Heart right ventricle (tissue), 16 donors: ENCODE measurements around the gene GNPAT. TPM values are rescaled to one million over a fixed set of nuclear protein-coding genes. Genes with fewer than 3 reads are reported as not detected.

Source experiments
- ATAC-seq, 8 donors: fragments of 200-7000 bp; cut with Tn5 transposase; one replicate each; pipeline ENCODE4 v1.9.1; 2020; ENCODE audit warnings: mild to moderate bottlenecking in 8 of 8, moderate library complexity in 8 of 8, moderate number of reproducible peaks in 1 of 8
- DNase-seq, 2 donors: peaks; one replicate each; pipeline ENCODE4 v3.0.0-alpha.2; 2020
- H3K27ac ChIP-seq, 10 donors: fragments of 200-600 bp; sonication (generic) in 2 of 10; one replicate each; pipeline versions ENCODE4 v1.5.0 to v1.8.0; 2020 to 2022; ENCODE audit warnings: mild to moderate bottlenecking in 3 of 10
- H3K27me3 ChIP-seq, 7 donors: fragments of 200-600 bp; one replicate each; pipeline ENCODE4 v1.8.0; 2021 to 2022; ENCODE audit warnings: mild to moderate bottlenecking in 2 of 7
- H3K36me3 ChIP-seq, 9 donors: fragments of 200-600 bp; sonication (generic) in 1 of 9; one replicate each; pipeline versions ENCODE4 v1.5.0 to v1.8.0; 2020 to 2022; ENCODE audit warnings: mild to moderate bottlenecking in 2 of 9
- H3K4me1 ChIP-seq, 9 donors: fragments of 200-600 bp; sonication (generic) in 1 of 9; one replicate each; pipeline versions ENCODE4 v1.5.0 to v1.8.0; 2020 to 2022; ENCODE audit warnings: mild to moderate bottlenecking in 4 of 9
- H3K4me3 ChIP-seq, 10 donors: fragments of 200-600 bp; sonication (generic) in 2 of 10; one replicate each; pipeline versions ENCODE4 v1.5.0 to v1.8.0; 2020 to 2022; ENCODE audit warnings: mild to moderate bottlenecking in 7 of 10, moderate library complexity in 2 of 10
- H3K9me3 ChIP-seq, 11 donors: fragments of 200-600 bp in 10 of 11; sonication (generic) in 2 of 11; one replicate each; pipeline versions ENCODE4 v1.5.0 to v1.8.0; 2013 to 2022; ENCODE audit warnings: mild to moderate bottlenecking in 2 of 11, control low read depth in 1 of 11, moderate library complexity in 1 of 11
- CTCF ChIP-seq, 9 donors: fragments of 200-600 bp; sonication (generic) in 2 of 9; IDR thresholded peaks; one replicate each; pipeline versions ENCODE4 v1.5.0 to v1.8.0; 2021 to 2022; ENCODE audit warnings: antibody characterized with exemption in 9 of 9, mild to moderate bottlenecking in 5 of 9, moderate library complexity in 1 of 9
- WGBS, 2 donors: extraction: QIAGEN DNeasy Blood & Tissue Kit; methylation state at CpG; one replicate each; pipeline ENCODE4 v1.1.7; 2013; ENCODE audit warnings: inconsistent platforms in 1 of 2; 5-methylcytosine and 5-hydroxymethylcytosine counted together
- intact Hi-C, 10 donors: fragments of 100-400 bp; cut with DNase I; formaldehyde crosslinking; loops; one replicate each; pipeline versions ENCODE4 v1.11.1 to v1.14.2; 2022
- polyA plus RNA-seq, 2 donors: library from polyadenylated mRNA; stranded (reverse); fragments of 200-250 nt; gene quantifications; one replicate each; pipeline ENCODE4 v1.2.3, GENCODE V29; 2013
- total RNA-seq, 10 donors: library from RNA; stranded (reverse); fragmentation: NEBNext Ultra II Directional in 3 of 10; extraction: Animal tissue kit (Norgen Biotek cat#: 25700) in 3 of 10; gene quantifications; one replicate each; pipeline versions ENCODE4 v1.2.1 to v1.2.4, GENCODE V29; 2021 to 2023
- donor health status: Arrhythmogenic right ventricular cardiomyopathy.
- donor health status: ischemic (EF 13 %, LVEDD 7.1; RV severe dilation, severe dysfunction).
- donor health status: healthy with polysubstance abuse.
- donor health status: DM: no; HTN: yes; CAD: no.
- donor health status: DM: no; HTN: no; CAD: no.
- donor health status: ischemic (EF 25% LVEDD 6.9; RV normal size, moderate dysfunction).
- donor health status: ischemic (EF 25% LVEDD 5.7; RV mildly dilated, moderate dysfunction).
- donor health status: healthy.
- donor health status: DM: yes; HTN: yes; CAD: no.
- donor health status: Ischemic cardiomyopathy.
- donor health status: ischemic (EF 35%, LVEDD 5.7; RV mildly dilated, moderate dysfunction).
- donor health status: nonischemic (EF 11% LVEDD 7.7; RV severe dilation, severe dysfunction).
- donor health status: DM: yes; HTN: yes; CAD: no.
- donor health status: PGD.
- donor health status: ischemic (EF 29% LVEDD 5.4; RV normal size, mild dysfunction).
- donor health status: nonischemic (EF 23%, LVEDD 6.1; RV moderate dilation, normal function).

The GNPAT gene
- total and polyA plus RNA-seq, 12 donors = 40.3 to 74.0 (median 51.8) TPM

GRCh38 chr1:231284441-231284840 lies 43.4 kb downstream of the GNPAT start:
- H3K9me3 ChIP-seq = no peaks in the 10 kb centered on the region
- H3K27me3 ChIP-seq = no peaks in the 10 kb centered on the region
- 93 to 96% methylated on average over 6 of the region's 6 CpGs for WGBS, 2 donors
- intact Hi-C loops = no loop called here
- TF ChIP-seq CTCF (IDR thresholded peaks at IDR 0.05) = no peak
- no peak overlapping the region for H3K4me3 ChIP-seq
- peaks cover 0 to 1% (median 0%) of the 10 kb centered on the region in 9 donors for H3K4me1 ChIP-seq
- no peak for ATAC-seq
- no peaks in the 10 kb centered on the region for H3K36me3 ChIP-seq
- H3K27ac ChIP-seq = no peak overlapping the region
- no peak for DNase-seq

- no peaks in the 10 kb centered on the region for H3K36me3 ChIP-seq
- no peaks in the 10 kb centered on the region for H3K27me3 ChIP-seq
- no peak overlapping the region for H3K4me3 ChIP-seq
- ATAC-seq (no peak), DNase-seq (no peak)
- H3K4me1 ChIP-seq = no peaks in the 10 kb centered on the region
- H3K27ac ChIP-seq = no peak overlapping the region
- no peak for TF ChIP-seq CTCF (IDR thresholded peaks at IDR 0.05)
- intact Hi-C loops = no loop called here
- H3K9me3 ChIP-seq = no peaks in the 10 kb centered on the region
- 97 to 100% methylated on average over 6 of the region's 6 CpGs for WGBS, 2 donors
These were observed 45.6 kb downstream of the GNPAT start for GRCh38 chr1:231286603-231287002.

GRCh38 chr1:231295938-231296337 lies 54.9 kb downstream of the GNPAT start:
- intact Hi-C loops = no loop called here
- Histone ChIP-seq H3K9me3 (no peaks in the 10 kb centered on the region), H3K36me3 (no peaks in the 10 kb centered on the region), H3K4me1 (no peaks in the 10 kb centered on the region), H3K4me3 (no peak overlapping the region), H3K27me3 (no peaks in the 10 kb centered on the region), H3K27ac (no peak overlapping the region)
- WGBS, 2 donors = 96% methylated on average over 4 of the region's 4 CpGs
- TF ChIP-seq CTCF (IDR thresholded peaks at IDR 0.05) = no peak
- DNase-seq (no peak), ATAC-seq (no peak)

- 95% methylated on average over 3 of the region's 3 CpGs for WGBS, 2 donors
- intact Hi-C loops = no loop called here
- no peak for DNase-seq
These were observed 61.0 kb downstream of the GNPAT start for GRCh38 chr1:231301990-231302389.

More at GRCh38 chr1:231301990-231302389, 61.0 kb downstream of the GNPAT start:
- Histone ChIP-seq H3K27me3 (no peaks in the 10 kb centered on the region), H3K4me3 (no peak overlapping the region), H3K9me3 (no peaks in the 10 kb centered on the region), H3K27ac (no peak overlapping the region), H3K4me1 (no peaks in the 10 kb centered on the region), H3K36me3 (no peaks in the 10 kb centered on the region)
- ATAC-seq = no peak
- TF ChIP-seq CTCF (IDR thresholded peaks at IDR 0.05) = no peak
